Lung (tissue), 16 donors: Measurements from ENCODE around the gene SPAG8. TPM values are rescaled to one million over a fixed set of nuclear protein-coding genes. Genes with fewer than 3 reads are reported as not detected.
A peak's percentile ranks its signal among the peaks of the same experiment; 100 is the strongest.

Experiments used
- ATAC-seq: fragments of 200-7000 bp; cut with Tn5 transposase; one replicate; pipeline ENCODE4 v1.9.1; 2020; ENCODE audit warnings: moderate number of reproducible peaks; ENCODE audit not compliant: insufficient read depth, low FRiP score
- DNase-seq, 3 donors: peaks; one replicate each; pipeline ENCODE4 v3.0.0-alpha.2; 2013 to 2017
- H3K27ac ChIP-seq, 2 donors: one replicate each; pipeline ENCODE4 v1.5.1; 2013; ENCODE audit warnings: mild to moderate bottlenecking in 2 of 2, moderate library complexity in 2 of 2, control low read depth in 1 of 2, inconsistent platforms in 1 of 2, low read depth in 1 of 2, low read length in 1 of 2
- H3K27me3 ChIP-seq, 3 donors: one replicate each; pipeline ENCODE4 v1.5.1; 2013; ENCODE audit warnings: low read length in 2 of 3; ENCODE audit not compliant: control insufficient read depth in 3 of 3, insufficient read depth in 3 of 3
- H3K36me3 ChIP-seq, 4 donors: one replicate each; pipeline ENCODE4 v1.5.1; 2013; ENCODE audit warnings: low read length in 4 of 4, mild to moderate bottlenecking in 1 of 4, moderate library complexity in 1 of 4; ENCODE audit not compliant: control insufficient read depth in 4 of 4, insufficient read depth in 4 of 4
- H3K4me1 ChIP-seq, 5 donors: one replicate each; pipeline ENCODE4 v1.5.1; 2013; ENCODE audit warnings: low read length in 5 of 5, mild to moderate bottlenecking in 2 of 5, moderate library complexity in 1 of 5; ENCODE audit not compliant: control insufficient read depth in 5 of 5, insufficient read depth in 5 of 5
- H3K4me3 ChIP-seq: one replicate; pipeline ENCODE4 v1.5.1; 2013; ENCODE audit warnings: mild to moderate bottlenecking, control low read depth, moderate library complexity
- H3K9ac ChIP-seq, 2 donors: one replicate each; pipeline ENCODE4 v1.5.1; 2013; ENCODE audit warnings: low read length in 2 of 2, control low read depth in 1 of 2; ENCODE audit not compliant: insufficient read depth in 1 of 2
- H3K9me3 ChIP-seq, 4 donors: one replicate each; pipeline ENCODE4 v1.5.1; 2013; ENCODE audit warnings: low read length in 3 of 4, mild to moderate bottlenecking in 1 of 4, moderate library complexity in 1 of 4; ENCODE audit not compliant: control insufficient read depth in 4 of 4, insufficient read depth in 3 of 4
- WGBS, 2 donors: extraction: QIAGEN DNeasy Blood & Tissue Kit; methylation state at CpG; one replicate each; pipeline ENCODE4 v1.1.7; 2013; 5-methylcytosine and 5-hydroxymethylcytosine counted together
- long read RNA-seq, 5 donors: transcript quantifications; one replicate each; lab custom pipeline, GENCODE V29; 2026
- polyA plus RNA-seq, 2 donors: library from polyadenylated mRNA; stranded (reverse); fragments of 200-250 nt; gene quantifications; one replicate each; pipeline ENCODE4 v1.2.1, GENCODE V29; 2013
- total RNA-seq, 2 donors: library from RNA; depleted of rRNA in 1 of 2; stranded (reverse); fragments of >200 nt in 1 of 2; gene quantifications; one replicate each; pipeline ENCODE4 v1.2.1, GENCODE V29; 2014 to 2021
- TF ChIP-seq, protein P1 (sequence below): IDR thresholded peaks from 2 replicates; pipeline ENCODE4 v1.5.1; 2012; ENCODE audit warnings: mild to moderate bottlenecking; ENCODE audit errors: control extremely low read depth, extremely low read depth
- donor health status: control.
- donor health status: control.
- donor health status: Bipolar disorder and iron deficiency.
- donor health status: healthy.
- donor health status: DM: yes; HTN: yes; CAD: no.

The SPAG8 gene, protein sequence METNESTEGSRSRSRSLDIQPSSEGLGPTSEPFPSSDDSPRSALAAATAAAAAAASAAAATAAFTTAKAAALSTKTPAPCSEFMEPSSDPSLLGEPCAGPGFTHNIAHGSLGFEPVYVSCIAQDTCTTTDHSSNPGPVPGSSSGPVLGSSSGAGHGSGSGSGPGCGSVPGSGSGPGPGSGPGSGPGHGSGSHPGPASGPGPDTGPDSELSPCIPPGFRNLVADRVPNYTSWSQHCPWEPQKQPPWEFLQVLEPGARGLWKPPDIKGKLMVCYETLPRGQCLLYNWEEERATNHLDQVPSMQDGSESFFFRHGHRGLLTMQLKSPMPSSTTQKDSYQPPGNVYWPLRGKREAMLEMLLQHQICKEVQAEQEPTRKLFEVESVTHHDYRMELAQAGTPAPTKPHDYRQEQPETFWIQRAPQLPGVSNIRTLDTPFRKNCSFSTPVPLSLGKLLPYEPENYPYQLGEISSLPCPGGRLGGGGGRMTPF
- total RNA-seq (10 to 100 TPM; 11.1 to 20.6 TPM), polyA plus RNA-seq (1 to 10 TPM; 5.8 to 6.9 TPM)
- long read RNA-seq, donor 1, partial matches to known transcripts: 0 of 1 reads
- long read RNA-seq, donor 1, other reads (novel, unspliced or antisense): 0 of 1 reads
- long read RNA-seq, donor 2: 0 reads
- long read RNA-seq, donor 3: 0 reads
- long read RNA-seq, donor 4, partial matches to known transcripts: 15 of 15 reads
- long read RNA-seq, donor 4, other reads (novel, unspliced or antisense): 0 of 15 reads
- long read RNA-seq, donor 5, partial matches to known transcripts: 37 of 39 reads
- long read RNA-seq, donor 5, other reads (novel, unspliced or antisense): 0 of 39 reads

DNA sequence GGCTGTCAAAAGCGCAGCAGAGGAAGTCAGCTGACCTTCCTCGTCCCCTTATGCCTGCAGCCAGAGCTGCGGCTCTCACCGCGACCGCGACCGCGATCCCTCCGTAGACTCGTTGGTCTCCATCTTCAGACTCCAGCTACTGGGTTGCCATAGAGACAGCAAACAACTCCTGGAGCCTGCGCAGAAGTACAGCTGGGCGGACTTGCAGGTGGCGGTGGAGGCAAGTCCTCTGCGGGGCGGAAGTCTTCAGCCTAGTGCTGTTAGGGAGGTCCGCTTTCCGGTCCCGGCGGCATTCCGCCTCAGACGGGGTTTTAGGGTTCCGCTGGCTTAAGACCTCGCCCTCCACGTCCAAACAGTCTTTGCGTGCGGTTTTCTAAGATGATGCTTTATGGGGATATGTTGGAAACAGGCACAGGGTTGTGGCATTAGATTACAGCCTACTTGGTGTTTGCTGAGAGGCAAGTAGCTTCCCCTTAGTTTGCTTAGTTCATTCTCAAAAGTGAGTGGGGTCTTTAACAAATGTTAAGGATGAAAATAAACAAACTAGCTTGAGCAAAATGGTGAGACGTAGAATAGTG, at the start of gene SPAG8:
SPAG8 (minus strand) TSS at position 238 of the 578 bp plus-strand sequence; CDS start at position 123, 115 bp downstream.
- Histone ChIP-seq H3K36me3 (peaks cover 0 to 19% (median 8%) of the 10 kb centered on the region in 4 donors), H3K27ac (peak within 1 kb of the TSS; percentile 65 to 88), H3K9ac (peak within 1 kb of the TSS in 1 of 2 donors; percentile 51), H3K27me3 (no peaks in the 10 kb centered on the region), H3K4me3 (peak within 1 kb of the TSS; percentile 54), H3K9me3 (no peaks in the 10 kb centered on the region), H3K4me1 (peaks cover 0 to 21% (median 9%) of the 10 kb centered on the region in 5 donors)
- WGBS, 2 donors: 1% methylated on average over 28 of the region's 28 CpGs
- DNase-seq: peak; percentile 95 to 98 (median 96)
- ATAC-seq: peak; percentile 63
- TF ChIP-seq, protein P1, sequence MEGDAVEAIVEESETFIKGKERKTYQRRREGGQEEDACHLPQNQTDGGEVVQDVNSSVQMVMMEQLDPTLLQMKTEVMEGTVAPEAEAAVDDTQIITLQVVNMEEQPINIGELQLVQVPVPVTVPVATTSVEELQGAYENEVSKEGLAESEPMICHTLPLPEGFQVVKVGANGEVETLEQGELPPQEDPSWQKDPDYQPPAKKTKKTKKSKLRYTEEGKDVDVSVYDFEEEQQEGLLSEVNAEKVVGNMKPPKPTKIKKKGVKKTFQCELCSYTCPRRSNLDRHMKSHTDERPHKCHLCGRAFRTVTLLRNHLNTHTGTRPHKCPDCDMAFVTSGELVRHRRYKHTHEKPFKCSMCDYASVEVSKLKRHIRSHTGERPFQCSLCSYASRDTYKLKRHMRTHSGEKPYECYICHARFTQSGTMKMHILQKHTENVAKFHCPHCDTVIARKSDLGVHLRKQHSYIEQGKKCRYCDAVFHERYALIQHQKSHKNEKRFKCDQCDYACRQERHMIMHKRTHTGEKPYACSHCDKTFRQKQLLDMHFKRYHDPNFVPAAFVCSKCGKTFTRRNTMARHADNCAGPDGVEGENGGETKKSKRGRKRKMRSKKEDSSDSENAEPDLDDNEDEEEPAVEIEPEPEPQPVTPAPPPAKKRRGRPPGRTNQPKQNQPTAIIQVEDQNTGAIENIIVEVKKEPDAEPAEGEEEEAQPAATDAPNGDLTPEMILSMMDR: no peak

DNA sequence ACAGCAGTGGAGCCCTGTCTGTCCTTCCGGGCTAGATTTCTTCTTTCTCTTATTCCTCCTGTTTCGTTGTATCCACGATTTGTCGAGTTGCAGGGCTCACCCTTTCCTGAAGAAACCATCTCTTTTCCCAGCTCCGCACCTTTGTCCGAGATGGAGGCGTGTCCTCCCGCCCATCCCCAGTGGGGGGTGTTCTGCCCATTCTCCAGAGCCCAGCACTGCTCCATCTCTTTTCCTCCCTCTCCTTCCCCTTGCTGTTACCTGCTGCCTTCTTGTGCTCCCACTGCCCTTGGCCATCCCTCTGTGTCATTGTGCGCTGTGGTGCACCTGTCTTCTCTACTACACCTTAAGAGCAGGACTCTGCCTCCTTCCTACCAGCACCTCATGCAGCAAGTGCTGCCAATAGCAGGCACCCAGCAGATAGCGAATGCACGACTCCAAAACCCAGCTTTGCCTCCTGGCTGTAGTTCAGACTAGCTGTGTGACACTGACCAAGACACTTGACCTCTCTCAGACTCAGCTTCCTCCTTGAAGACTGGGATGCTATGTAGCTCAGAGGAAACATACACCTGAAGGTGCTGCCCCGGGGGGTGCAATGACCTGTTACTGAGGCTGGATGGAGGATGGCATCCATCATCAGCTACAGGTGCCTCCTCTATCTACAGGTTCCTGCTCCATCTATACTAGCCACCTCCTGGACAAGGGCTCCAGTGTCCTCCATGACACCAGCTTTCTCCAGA, 49.3 kb upstream of the SPAG8 start:
- no peaks in the 10 kb centered on the region for H3K9me3 ChIP-seq
- peaks cover 0 to 11% (median 0%) of the 10 kb centered on the region in 5 donors for H3K4me1 ChIP-seq
- TF ChIP-seq, protein P1: no peak
- H3K36me3 ChIP-seq: no peaks in the 10 kb centered on the region
- no peaks in the 10 kb centered on the region for H3K27me3 ChIP-seq
- ATAC-seq (no peak), DNase-seq (no peak)
- no peak overlapping the region for H3K9ac ChIP-seq
- 73 to 74% methylated on average over 12 of the region's 12 CpGs for WGBS, 2 donors
- no peak overlapping the region for H3K27ac ChIP-seq
- H3K4me3 ChIP-seq: no peak overlapping the region

DNA sequence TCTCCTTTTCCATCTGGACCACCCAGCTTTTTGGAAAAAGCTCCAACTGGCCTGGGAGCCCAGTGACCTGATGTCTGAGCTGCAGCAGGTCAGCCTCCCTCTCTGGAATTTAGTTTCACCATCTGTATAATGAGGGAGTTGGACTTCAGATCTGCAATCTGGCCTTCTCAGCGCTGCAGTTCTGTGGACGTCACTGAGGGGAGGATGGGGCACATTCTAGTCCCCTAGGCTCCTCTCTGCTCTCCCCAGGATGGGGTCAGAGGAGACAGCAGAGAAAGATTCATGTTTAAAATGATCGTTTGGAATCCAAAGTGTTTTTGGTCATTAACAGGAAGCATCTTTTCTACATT, 47.9 kb upstream of the SPAG8 start:
- Histone ChIP-seq H3K9me3 (no peaks in the 10 kb centered on the region), H3K4me3 (no peak overlapping the region), H3K36me3 (no peaks in the 10 kb centered on the region), H3K27ac (no peak overlapping the region), H3K27me3 (no peaks in the 10 kb centered on the region), H3K4me1 (peaks cover 0 to 11% (median 0%) of the 10 kb centered on the region in 5 donors), H3K9ac (no peak overlapping the region)
- WGBS, 2 donors: 53 to 65% methylated on average over 3 of the region's 3 CpGs
- TF ChIP-seq, protein P1: no peak
- no peak for DNase-seq
- no peak for ATAC-seq
